Progenitor cell of endocrine pancreas (in vitro differentiated cells): ENCODE data around the gene BCL2L13. TPM values are rescaled to one million over a fixed set of nuclear protein-coding genes. Genes with fewer than 3 reads are reported as not detected.
"Not testable (repeated sequence)": the region's sequence is repeated elsewhere in the genome, so short reads cannot be mapped to it uniquely, and the experiment has no call there.

ENCODE experiments used
- DNase-seq: peaks from one replicate; pipeline ENCODE4 v3.0.0; 2021; ENCODE audit warnings: low spot score; ENCODE audit not compliant: unreplicated experiment
- H3K27ac Mint-ChIP-seq: 2 replicates; pipeline ENCODE4 v1.8.0; 2021; ENCODE audit warnings: mild to moderate bottlenecking, moderate library complexity, mixed read lengths
- H3K27me3 Mint-ChIP-seq: 2 replicates; pipeline ENCODE4 v1.8.0; 2021; ENCODE audit warnings: mixed read lengths
- H3K36me3 Mint-ChIP-seq: 2 replicates; pipeline ENCODE4 v1.8.0; 2022; ENCODE audit warnings: mixed read lengths; ENCODE audit not compliant: insufficient read depth
- H3K4me1 Mint-ChIP-seq: 2 replicates; pipeline ENCODE4 v1.8.0; 2021; ENCODE audit warnings: low read depth, mixed read lengths
- H3K4me3 Mint-ChIP-seq: 2 replicates; pipeline ENCODE4 v1.8.0; 2021; ENCODE audit warnings: low read depth, mild to moderate bottlenecking, moderate library complexity, mixed read lengths
- H3K9me3 Mint-ChIP-seq: 2 replicates; pipeline ENCODE4 v1.8.0; 2021; ENCODE audit warnings: low read depth, mixed read lengths
- CTCF ChIP-seq: fragments of 200-600 bp; sonication (generic); IDR thresholded peaks from one replicate; pipeline ENCODE4 v1.5.0; 2021; ENCODE audit warnings: antibody characterized with exemption, mild to moderate bottlenecking; ENCODE audit not compliant: unreplicated experiment
- total RNA-seq: library from RNA; stranded (reverse); gene quantifications from 2 replicates; pipeline ENCODE4 v1.2.1, GENCODE V29; 2021

Gene BCL2L13
- total RNA-seq, 1 donor from 2014 or later, result 36.0 TPM

- Mint-ChIP-seq H3K36me3 (peaks cover 37% of the 10 kb centered on the region), H3K4me1 (no peaks in the 10 kb centered on the region), H3K27me3 (no peaks in the 10 kb centered on the region), H3K4me3 (no peak overlapping the region), H3K27ac (no peak overlapping the region), H3K9me3 (peaks cover 9% of the 10 kb centered on the region)
- no peak for TF ChIP-seq CTCF
- no peak for DNase-seq
These were observed 26.0 kb downstream of the BCL2L13 start for GRCh38 chr22:17664414-17665055.

- Mint-ChIP-seq H3K4me1 (no peaks in the 10 kb centered on the region), H3K27me3 (no peaks in the 10 kb centered on the region), H3K27ac (no peak overlapping the region), H3K4me3 (no peak overlapping the region), H3K36me3 (peaks cover 39% of the 10 kb centered on the region), H3K9me3 (peaks cover 9% of the 10 kb centered on the region)
- no peak for TF ChIP-seq CTCF
- no peak for DNase-seq
These were observed 26.7 kb downstream of the BCL2L13 start for GRCh38 chr22:17665248-17665647.

- TF ChIP-seq CTCF, result no peak
- Mint-ChIP-seq H3K27me3 (no peaks in the 10 kb centered on the region), H3K9me3 (peaks cover 9% of the 10 kb centered on the region), H3K4me3 (no peak overlapping the region), H3K4me1 (no peaks in the 10 kb centered on the region), H3K27ac (no peak overlapping the region), H3K36me3 (peaks cover 38% of the 10 kb centered on the region)
- no peak for DNase-seq
These were observed 27.3 kb downstream of the BCL2L13 start for GRCh38 chr22:17665854-17666253.

GRCh38 chr22:17671521-17672092, 33.0 kb downstream of the BCL2L13 start:
- H3K4me3 Mint-ChIP-seq, H3K4me1 Mint-ChIP-seq, H3K36me3 Mint-ChIP-seq, H3K27me3 Mint-ChIP-seq, DNase-seq, H3K9me3 Mint-ChIP-seq, H3K27ac Mint-ChIP-seq: not testable (repeated sequence)

- DNase-seq, result no peak
- Mint-ChIP-seq H3K27ac (no peak overlapping the region), H3K36me3 (peaks cover 4% of the 10 kb centered on the region), H3K9me3 (no peaks in the 10 kb centered on the region), H3K27me3 (no peaks in the 10 kb centered on the region), H3K4me3 (no peak overlapping the region), H3K4me1 (peaks cover 1% of the 10 kb centered on the region)
- TF ChIP-seq CTCF, result no peak
These were observed 33.9 kb downstream of the BCL2L13 start for GRCh38 chr22:17672417-17672991.

- Mint-ChIP-seq H3K27ac (no peak overlapping the region), H3K36me3 (peaks cover 4% of the 10 kb centered on the region), H3K9me3 (no peaks in the 10 kb centered on the region), H3K4me3 (no peak overlapping the region), H3K27me3 (no peaks in the 10 kb centered on the region), H3K4me1 (peaks cover 5% of the 10 kb centered on the region)
- DNase-seq, result no peak
- no peak for TF ChIP-seq CTCF
These were observed 35.6 kb downstream of the BCL2L13 start for GRCh38 chr22:17674152-17674551.
